ENCODE results near the gene CEACAM20.
"Not testable (repeated sequence)": the region's sequence is repeated elsewhere in the genome, so short reads cannot be mapped to it uniquely, and the experiment has no call there.

CEACAM20 gene

GRCh38 chr19:44548736-44549135, 19.3 kb upstream of the CEACAM20 start:
- peak; percentile 9 to 13 for DNase-seq (ENCODE audit: low read depth in 2 of 2)

DNA sequence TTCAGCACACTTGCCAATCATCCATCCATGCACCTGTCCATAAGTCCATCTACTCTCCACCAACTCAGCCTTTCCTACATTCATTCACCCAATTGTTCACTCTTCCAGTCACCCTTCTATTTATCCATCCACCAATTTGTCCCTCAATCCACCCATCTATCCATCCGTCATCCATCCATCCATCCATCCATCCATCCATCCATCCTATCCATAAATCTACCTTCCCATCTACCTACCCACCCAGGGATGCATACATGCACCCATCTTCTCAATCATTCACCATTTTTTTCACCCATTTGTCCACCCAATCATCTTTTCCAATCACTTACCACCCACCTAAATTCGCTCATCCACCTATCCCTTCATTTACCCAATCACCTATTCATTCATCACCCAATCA, 14.6 kb upstream of the CEACAM20 start:
- DNase-seq (ENCODE audit: low read depth in 2 of 2) = no peak

GRCh38 chr19:44542671-44543070, 13.2 kb upstream of the CEACAM20 start:
- no peak for DNase-seq (ENCODE audit: low read depth in 2 of 2)

GRCh38 chr19:44540736-44541135, 11.3 kb upstream of the CEACAM20 start:
- DNase-seq (ENCODE audit: low read depth in 2 of 2) = no peak

DNA sequence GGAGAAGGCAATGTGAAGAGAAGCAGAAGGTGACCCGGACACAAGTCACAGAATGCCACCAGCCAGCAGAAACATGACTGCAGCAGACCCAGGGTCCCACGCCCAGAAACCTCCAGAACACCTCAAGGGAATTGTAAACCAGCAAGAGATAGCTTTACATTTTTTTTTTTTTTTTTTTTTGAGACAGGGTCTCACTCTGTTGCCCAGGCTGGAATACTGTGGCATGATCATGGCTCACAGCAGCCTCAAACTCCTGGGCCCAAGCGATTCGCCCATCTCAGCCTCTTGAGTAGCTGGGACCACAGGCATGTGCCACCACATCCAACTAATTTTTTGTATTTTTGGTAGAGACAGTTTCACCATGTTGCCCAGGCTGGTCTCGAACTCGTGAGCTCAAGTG, 10.5 kb upstream of the CEACAM20 start:
- no peak for DNase-seq (ENCODE audit: low read depth in 2 of 2)

- DNase-seq (ENCODE audit: low read depth in 2 of 2) = no peak
Observed at GRCh38 chr19:44539236-44539826, 9.9 kb upstream of the CEACAM20 start.

DNA sequence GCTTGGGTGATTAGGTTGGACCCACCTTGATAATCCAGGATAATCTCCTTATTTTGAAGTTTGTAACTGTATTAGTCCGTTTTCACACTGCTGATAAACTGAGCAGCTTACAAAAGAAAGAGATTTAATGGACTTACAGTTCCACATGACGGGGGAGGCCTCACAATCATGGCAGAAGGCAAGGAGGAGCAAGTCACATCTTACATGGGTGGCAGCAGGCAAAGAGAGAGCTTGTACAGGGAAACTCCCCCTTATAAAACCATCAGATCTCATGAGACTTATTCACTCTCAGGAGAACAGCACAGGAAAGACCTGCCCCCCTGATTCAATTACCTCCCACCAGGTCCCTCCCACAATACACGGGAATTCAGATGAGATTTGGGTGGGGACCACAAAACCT, 5.9 kb upstream of the CEACAM20 start:
- not testable (repeated sequence) for DNase-seq (ENCODE audit: low read depth in 2 of 2)

GRCh38 chr19:44532819-44533218, 3.3 kb upstream of the CEACAM20 start:
- no peak for DNase-seq (ENCODE audit: low read depth in 2 of 2)

- DNase-seq (ENCODE audit: low read depth in 2 of 2) = no peak
Observed at GRCh38 chr19:44530777-44531176, 1.3 kb upstream of the CEACAM20 start.

GRCh38 chr19:44527554-44527953, 1.9 kb downstream of the CEACAM20 start:
- DNase-seq (ENCODE audit: low read depth in 2 of 2) = no peak

- no peak for DNase-seq (ENCODE audit: low read depth in 2 of 2)
Observed at GRCh38 chr19:44525721-44526430, 3.6 kb downstream of the CEACAM20 start.

DNA sequence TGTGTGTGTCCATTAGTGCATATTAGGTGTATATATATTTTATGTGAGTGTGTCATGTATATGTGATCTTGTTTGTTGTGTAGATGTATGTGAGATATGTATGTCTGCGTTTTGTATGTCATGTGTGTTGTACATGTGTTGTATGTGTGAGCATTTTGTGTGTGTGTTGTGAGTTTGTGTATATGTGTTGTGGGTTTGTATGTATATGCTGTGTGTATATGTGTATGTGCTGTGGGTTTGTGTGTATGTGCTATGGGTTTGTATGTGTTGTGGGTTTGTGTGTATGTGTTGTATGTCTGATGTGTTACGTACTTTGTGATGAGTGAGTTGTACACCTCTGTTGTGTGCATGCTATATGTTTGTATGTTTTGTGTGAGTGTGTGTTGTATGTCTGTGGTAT, 8.1 kb downstream of the CEACAM20 start:
- DNase-seq (ENCODE audit: low read depth in 2 of 2) = no peak

- DNase-seq (ENCODE audit: low read depth in 2 of 2) = no peak
Observed at GRCh38 chr19:44517146-44517545, 12.3 kb downstream of the CEACAM20 start.

- DNase-seq (ENCODE audit: low read depth in 2 of 2) = no peak
Observed at GRCh38 chr19:44515907-44516306, 13.6 kb downstream of the CEACAM20 start.

GRCh38 chr19:44515031-44515430, 14.4 kb downstream of the CEACAM20 start:
- no peak for DNase-seq (ENCODE audit: low read depth in 2 of 2)

- DNase-seq (ENCODE audit: low read depth in 2 of 2) = peak in 1 of 2 experiments; percentile 6
Observed at GRCh38 chr19:44512326-44513298, 16.9 kb downstream of the CEACAM20 start.

DNA sequence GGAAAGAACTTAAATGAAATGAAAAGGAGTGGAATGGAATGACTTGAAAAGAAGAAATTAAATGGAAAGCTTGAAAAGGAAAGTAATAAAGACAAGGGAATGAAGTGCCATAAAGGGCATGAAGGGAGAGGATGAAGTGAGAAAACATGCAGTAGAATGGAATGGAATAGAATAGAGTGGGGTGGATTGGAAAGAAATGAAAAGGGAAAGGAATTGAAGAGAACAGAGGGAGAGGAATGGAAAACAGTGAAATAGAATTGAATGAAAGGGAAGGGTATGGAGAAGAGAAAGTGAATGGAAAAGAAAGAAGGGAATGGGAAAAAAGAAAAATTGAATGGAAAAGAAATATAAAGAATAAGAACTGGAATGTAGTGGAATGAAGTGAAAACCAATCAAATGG, 20.0 kb downstream of the CEACAM20 start:
- no peak for DNase-seq (ENCODE audit: low read depth in 2 of 2)

DNA sequence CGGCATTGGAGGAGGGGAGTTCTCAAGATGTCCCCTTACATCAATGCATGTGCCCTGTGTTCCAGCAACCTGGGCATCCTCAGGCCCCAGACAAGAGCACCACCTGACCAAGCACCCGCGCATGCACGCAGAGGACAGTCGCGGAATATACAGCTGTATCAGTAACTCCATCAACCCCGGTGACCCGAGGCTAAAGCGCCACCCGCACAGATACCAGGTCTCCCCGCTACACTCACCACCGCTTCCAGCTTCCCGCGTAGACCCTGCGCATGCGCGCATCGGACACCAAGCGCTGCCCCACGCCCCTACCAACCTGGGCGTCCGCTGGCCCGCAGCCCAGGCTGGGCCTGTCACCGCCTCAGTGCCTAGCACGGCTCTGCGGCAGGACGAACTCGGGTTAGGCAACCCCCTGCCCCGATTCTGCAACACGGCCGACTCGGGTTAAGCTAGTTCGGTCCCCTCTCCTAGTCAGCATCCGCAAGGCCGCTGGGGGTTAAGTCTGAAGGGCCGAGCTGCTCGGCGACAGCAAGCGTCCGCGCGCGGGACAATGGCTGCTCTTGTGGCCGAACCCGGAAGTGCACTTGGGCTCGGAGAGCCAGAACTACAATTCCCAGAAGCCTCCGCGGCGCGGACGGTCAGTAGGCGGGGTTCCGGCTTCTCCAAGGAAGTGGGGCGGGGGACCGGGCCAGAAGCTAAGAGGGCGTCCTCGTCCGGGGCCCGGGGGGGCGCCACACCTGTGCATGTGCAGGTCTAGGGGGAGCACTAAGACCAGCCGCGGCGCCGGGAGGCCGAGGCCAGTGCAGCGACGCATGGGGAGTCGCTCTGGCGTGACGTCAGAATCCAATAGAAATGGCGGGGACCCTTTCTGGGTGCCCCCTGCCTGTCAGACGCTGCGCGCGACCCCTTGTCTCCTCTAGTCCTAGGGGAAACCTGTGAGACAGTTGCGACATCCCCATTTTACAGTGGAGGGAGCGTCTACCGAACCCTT, 29.2 kb downstream of the CEACAM20 start, which contains the start of gene ZNF180:
TSS of gene ZNF180 (minus strand) at position 561 of the 988 bp plus-strand sequence. CDS start 3,188 bp downstream, outside the sequence.
- peak; percentile 81 to 83 for DNase-seq (ENCODE audit: low read depth in 2 of 2)

DNA sequence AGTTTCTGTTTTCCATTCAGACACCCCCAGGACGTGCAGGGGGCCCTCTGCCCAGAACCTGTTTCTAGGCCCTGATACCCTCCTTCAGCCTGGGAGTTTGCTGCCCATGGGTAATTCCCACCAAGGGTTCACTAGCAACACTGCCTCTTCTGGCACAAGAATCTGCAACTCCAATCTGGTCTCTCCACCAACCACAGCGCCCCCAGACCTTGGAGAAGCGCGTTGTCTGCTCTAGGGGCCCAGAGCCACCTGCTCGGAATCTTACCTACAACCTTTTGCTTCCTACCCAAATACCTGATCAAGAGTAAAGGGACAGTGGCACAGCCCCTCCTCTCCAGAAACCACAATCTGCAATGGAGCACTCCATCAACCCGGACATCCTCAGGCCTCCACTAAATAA, 29.9 kb downstream of the CEACAM20 start:
- no peak for DNase-seq (ENCODE audit: low read depth in 2 of 2)

- no peak for DNase-seq (ENCODE audit: low read depth in 2 of 2)
Observed at GRCh38 chr19:44498988-44499387, 30.5 kb downstream of the CEACAM20 start.

DNA sequence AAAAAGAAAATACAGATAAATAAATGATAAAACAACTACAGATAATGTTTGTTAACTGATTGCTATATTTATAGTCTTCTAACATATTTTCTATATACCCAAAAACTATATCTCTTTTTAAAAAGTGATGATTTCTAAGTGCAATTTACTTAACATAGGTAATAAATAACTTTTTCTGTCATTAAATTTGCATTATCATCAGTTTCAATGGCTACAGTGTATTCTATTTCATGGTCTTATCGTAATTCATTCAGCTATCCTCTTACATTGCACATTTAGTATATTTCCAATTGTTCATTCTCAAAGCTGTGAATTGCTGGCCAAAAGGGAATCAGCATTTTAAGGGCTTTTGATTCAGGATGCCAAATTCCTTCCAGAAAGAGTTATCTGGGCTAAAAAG, 32.8 kb downstream of the CEACAM20 start:
- DNase-seq (ENCODE audit: low read depth in 2 of 2) = no peak
